NCI-H187 treated with DMSO at 0.1 percent for 48 hours (cell line): Measurements from ENCODE around the gene HIC1.

Experiments used
- DNase-seq: peaks from one replicate; lab custom pipeline; 2025; lab: John Stamatoyannopoulos, UW

Gene HIC1

GRCh38 chr17:2076087-2076984 is 21.4 kb downstream of the HIC1 start:
- DNase-seq, result no peak

- no peak for DNase-seq
These were observed 22.1 kb downstream of the HIC1 start for GRCh38 chr17:2077040-2077439.

GRCh38 chr17:2081564-2081963 is 26.7 kb downstream of the HIC1 start:
- DNase-seq, result no peak

GRCh38 chr17:2082003-2082781 is 27.3 kb downstream of the HIC1 start:
- no peak for DNase-seq

- no peak for DNase-seq
These were observed 28.7 kb downstream of the HIC1 start for GRCh38 chr17:2083613-2084035.

- no peak for DNase-seq
These were observed 29.3 kb downstream of the HIC1 start for GRCh38 chr17:2084036-2084765.

GRCh38 chr17:2084766-2085647 is 30.1 kb downstream of the HIC1 start:
- DNase-seq, result no peak

DNA sequence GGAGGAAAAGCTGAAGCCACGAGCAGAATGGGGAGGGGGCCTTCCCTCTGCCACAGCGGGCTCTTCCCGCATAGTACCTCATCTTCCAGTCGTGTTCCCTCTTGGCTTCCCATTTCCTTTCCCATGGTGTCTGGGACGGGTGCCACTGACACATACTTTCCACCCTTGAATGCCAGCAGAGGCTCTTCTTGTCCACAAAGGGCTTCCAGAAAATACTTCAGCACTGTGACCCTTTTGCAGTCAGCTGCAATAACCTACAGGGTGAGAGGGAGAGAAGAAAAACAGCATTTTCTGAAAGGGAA is 30.7 kb downstream of the HIC1 start:
- DNase-seq, result no peak

DNA sequence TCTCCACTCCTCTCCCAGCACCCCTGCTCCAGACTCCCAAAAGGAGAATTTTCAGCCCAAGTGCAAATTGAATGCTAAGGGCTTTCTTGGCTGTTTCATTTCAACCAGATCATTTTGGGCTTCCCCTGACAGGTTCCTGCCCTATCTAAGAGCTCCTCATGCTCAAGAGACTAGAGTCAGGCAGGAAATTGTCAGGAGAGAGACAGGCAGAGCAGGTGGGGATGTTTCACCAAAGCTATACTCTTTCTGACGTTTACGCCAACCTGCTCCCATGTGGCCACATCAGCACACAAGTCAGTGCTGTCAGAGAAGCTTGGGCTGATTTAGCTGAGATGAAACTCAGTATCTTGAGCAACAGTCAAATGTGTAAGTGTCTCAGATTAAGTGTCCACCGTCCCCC is 31.4 kb downstream of the HIC1 start:
- DNase-seq, result no peak

DNA sequence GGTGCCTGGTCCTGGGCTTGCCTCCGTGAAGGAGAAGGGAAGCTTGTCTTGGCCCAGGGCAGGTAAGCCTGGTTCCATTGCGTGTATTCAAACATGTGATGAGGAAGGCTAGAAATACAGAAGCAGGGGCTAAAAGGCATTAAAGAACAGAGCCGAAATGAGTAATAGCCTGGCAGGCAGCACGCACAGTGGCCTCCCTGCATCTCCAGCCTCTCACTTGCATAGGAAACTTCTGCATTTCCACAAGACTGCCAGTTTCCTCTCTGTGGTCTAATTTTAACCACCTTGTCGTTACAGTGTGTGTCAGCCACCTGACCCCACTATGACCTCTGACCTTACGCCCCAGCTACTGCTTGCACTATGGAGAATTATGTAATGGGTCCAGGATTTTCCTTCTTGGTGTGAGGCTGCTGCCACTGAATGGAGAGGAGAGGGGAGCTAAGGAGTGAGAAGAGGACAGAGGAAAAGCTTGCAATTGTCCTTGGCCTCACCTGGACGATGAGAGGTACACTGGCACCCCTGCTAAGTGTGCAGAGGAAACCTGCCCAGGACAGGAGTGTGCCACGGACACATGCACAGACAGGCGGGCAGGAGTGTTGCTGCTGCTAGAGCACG is 32.8 kb downstream of the HIC1 start:
- no peak for DNase-seq

DNA sequence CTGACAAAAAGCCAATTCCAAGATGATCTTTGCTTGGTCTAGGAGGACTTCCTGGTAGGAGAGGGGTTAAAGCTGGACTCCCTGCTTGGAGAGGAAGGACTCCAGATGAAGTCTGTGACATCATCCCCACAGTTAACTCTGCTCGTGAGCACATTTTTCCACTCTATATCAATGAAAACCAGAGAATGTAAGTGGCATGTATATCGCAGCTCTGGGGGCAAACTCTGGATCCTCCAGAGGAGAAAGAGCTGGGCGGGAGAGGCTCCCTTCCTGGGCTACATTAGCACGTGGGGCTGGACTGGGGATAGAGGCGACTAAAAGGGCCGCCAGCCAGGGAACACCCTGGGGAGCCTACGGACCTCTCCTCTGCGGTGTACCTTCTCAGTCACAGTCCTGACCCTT is 34.1 kb downstream of the HIC1 start:
- no peak for DNase-seq

DNA sequence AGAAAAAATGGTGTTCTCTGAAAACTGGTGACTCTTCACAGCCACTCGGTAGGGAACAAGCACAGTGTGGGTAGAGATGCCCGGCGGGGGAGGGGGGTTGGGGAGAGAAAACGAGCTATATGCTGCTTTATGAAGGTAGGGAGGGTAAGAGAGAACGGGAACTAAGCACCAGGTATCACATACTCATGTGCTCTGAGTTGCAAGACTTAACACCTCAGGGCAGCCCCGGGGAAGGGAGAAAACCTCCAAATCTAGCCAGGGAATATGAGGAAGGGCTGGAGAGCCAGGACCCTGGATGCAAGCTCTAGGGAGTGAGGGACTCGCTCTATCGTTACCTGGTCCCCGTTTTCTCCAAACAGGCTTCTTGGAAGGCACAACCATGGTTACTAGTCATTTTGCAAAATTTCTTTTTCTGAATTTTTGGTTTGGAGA is 35.3 kb downstream of the HIC1 start:
- no peak for DNase-seq

DNA sequence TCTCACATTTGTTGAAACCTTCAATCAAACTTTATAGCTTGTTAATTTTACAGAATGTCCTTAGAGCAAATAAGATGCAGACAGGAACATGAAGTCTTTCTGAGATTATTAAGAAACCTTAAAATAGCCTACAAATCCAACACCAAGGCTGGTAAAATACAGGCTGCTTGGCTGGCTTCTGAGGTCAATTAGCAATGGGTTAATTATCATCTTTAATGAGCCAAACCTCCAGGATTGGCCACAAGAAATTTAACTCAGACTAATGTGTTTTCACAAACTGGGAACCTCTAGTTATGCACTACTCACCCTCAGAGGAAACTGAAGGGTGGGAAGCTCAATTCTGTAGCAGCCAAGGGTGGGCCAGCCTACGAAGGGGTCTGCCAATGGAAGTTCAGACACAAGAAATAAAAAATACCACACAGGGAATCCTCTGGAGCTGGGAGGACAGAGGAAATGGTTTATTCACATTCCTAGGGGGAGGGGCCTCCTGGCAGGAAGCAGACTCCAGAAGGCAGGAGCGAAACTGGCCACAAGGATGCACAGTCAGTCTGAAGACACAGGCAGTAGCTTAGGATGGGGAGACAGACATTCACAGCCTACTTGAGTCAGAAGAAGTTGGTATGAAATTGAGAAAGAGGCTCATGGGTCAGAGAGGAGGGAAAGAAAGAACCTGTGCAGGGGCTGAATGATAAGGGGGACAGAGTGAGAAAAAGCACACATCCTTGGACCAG is 36.1 kb downstream of the HIC1 start:
- no peak for DNase-seq

DNA sequence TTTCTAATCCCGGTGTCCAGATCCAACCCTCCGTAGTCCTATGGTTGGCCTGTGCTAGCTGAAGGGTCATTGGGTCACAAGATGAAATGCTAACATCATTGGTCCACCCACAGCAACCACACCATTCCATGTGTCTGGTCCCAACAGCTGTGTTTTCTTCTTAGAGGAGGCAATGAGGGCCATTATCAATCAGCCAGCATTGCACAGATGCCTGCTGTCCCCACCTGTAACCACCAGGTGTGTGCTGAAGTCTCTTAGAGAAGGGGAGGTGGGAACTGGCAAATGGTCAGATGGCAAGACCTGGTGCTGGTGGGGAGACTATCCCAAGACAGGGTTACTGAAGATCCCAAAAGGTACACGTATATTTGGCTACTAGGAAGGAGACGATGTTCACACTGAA is 37.4 kb downstream of the HIC1 start:
- no peak for DNase-seq

GRCh38 chr17:2093349-2093748 is 38.4 kb downstream of the HIC1 start:
- DNase-seq, result no peak

DNA sequence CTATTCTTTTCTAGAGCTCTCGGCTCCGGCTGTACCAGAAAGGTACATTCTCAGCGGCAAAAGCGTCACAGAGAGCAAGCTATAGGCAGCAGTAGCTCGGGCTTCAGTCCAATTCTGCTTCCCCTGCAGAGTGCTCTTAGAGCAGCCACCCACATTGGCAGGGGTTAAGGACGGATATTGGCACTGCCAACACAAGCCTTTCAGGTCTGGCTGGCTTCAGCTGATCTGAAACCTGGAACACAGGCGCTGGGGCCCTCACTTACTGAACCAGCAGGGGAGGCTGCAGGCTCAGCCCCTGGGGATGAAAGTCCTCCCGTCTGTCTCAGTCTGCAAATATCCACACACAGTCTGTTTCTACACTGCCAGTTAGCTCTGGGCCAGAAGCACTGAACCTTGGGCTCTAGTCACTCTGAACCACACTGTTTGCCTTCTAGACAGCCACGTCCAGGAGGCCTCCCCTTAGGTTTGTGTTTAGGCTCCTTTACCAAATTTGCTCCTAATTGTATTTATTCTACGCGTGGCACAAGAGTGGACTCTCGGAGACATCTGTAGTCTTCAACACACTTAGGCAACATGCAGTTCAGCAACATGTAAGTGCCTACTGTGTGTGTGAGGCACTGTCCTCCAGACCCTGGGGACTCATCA is 40.1 kb downstream of the HIC1 start:
- DNase-seq, result no peak

DNA sequence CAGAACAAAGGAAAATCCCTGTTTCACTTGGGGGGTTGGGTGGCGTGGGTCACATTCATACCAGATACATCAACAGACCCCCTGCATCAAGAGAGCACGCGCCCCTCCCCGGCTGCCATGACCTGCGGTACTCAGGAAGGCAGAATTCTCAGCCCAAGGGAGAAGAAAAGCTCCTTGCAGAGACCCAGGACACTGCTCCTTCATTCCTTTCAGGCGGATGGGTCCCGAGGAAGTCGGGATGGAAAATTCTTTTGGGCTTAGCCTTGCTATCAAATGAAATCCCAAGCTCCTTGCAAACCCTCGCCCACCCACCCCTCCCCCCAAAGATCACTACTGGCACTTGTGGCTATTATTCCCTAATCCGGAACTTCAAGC is 40.6 kb downstream of the HIC1 start:
- DNase-seq, result no peak

DNA sequence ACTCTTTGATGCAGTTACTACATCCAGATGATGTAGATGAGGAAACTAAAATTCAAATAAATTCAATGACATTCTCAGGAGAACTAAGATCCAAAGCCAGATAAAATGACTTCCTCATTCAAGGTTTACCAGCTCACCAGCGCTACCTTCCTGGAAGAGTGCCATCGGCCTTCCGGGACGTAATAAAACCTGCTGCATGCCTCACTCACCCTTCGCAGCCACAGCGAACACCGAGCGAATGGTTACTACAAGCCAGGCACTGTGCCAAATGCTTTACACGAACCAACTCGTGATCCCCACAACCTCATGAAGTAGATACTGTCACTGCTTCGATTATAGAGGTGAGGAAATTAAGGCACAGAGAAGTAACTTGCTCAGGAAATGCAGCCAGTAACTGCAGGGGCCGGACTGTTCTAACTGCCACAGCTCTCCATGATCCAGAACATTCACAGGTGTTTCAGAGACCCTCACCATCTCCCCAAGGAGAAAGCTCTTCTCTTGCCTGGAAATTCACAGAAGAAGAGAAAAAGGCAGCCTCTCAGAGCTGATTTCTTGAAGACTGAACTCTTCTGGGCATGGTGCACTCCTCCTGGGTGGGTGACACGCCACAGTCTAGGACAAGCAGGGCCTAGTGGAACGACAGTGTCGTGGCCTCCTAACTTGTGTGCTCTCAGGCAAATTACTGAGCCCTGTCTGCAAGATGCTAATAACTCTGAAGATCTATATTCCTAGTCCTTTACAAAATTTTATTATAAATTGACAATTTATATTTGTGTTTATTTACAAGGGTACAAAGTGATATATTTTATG is 46.8 kb downstream of the HIC1 start:
- no peak for DNase-seq
